ENCODE measurements around the gene KIF12.

DNA sequence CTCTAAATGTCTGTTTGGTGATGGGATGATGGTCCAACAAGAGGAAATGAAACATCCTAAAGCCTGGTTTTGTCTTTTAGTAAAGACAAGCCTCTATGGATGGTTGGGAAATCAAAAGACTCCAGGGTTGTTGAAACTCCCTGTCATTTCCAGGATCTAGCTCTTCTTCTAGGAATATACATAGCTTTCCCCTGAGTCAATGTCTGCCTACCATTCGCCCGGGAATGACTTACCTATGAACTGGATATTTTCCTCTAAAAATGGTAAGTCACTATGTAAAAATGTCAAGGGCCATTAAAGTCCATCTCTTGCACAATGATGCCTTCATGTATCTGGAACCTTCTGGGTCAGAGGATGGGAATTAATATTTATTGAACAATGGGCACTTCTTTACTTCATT, 11.1 kb upstream of the KIF12 start:
- TF ChIP-seq, protein P1, sequence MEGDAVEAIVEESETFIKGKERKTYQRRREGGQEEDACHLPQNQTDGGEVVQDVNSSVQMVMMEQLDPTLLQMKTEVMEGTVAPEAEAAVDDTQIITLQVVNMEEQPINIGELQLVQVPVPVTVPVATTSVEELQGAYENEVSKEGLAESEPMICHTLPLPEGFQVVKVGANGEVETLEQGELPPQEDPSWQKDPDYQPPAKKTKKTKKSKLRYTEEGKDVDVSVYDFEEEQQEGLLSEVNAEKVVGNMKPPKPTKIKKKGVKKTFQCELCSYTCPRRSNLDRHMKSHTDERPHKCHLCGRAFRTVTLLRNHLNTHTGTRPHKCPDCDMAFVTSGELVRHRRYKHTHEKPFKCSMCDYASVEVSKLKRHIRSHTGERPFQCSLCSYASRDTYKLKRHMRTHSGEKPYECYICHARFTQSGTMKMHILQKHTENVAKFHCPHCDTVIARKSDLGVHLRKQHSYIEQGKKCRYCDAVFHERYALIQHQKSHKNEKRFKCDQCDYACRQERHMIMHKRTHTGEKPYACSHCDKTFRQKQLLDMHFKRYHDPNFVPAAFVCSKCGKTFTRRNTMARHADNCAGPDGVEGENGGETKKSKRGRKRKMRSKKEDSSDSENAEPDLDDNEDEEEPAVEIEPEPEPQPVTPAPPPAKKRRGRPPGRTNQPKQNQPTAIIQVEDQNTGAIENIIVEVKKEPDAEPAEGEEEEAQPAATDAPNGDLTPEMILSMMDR (IDR thresholded peaks at IDR 0.05): no peak
- TF ChIP-seq EZH2 (IDR thresholded peaks at IDR 0.05; ENCODE audit: borderline replicate concordance, insufficient read depth, low read depth, low read length, poor library complexity, severe bottlenecking): no peak
